Stimulated activated CD4-positive, alpha-beta T cell treated with anti-CD3 and anti-CD28 coated beads, Interleukin-12 subunit alpha, Interleukin-12 subunit beta, amount 100 ng/mL, for 4 hours (primary cell): ENCODE data around the gene TNP2.
"Not testable (repeated sequence)": the region's sequence is repeated elsewhere in the genome, so short reads cannot be mapped to it uniquely, and the experiment has no call there.

Source experiments
- DNase-seq: peaks from one replicate; pipeline ENCODE4 v3.0.0-alpha.2; 2020

TNP2 gene

DNA sequence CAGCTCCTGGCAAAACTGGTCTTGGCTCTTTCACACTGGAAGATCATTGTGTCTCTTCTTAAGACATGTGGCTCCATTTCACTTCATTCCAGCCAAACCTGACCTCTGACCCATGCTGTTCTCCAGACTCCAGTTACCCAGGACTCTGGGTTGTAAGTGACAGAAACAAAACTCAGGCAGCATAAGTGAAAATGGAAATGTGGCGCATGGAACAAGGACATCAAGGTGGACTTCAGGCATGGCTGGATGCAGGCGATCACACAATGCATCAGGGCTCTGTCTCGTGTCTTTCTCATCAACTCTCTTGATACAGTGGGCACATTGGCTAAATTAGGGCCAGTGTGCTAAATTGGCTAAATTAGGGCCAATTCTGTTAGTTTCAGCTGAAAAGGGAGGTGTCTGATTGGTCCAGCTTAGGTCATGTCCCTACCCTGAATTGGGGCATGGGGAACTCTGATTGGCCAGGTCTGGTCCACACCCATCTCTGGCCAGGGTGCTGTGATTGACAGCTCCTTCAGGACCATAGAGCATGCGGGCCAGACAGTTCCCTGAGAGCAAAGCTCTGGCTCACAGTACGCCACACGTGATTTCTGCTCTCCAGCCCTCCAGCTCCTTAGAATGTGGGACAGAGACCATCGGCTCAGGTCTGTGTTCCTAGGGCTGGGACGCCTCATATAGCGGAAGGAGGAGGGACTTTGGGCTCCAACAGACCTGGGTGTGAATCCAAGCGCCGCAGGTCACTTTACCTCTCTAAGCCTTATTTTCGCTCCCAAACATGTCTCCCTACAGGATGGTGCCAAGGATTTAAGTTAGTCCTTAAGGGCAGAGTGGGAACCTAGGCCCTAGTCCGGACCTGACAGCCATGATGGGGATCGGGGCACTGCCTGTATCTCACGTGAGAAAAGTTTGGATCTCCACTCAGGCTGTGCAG, 30.6 kb downstream of the TNP2 start:
- no peak for DNase-seq

DNA sequence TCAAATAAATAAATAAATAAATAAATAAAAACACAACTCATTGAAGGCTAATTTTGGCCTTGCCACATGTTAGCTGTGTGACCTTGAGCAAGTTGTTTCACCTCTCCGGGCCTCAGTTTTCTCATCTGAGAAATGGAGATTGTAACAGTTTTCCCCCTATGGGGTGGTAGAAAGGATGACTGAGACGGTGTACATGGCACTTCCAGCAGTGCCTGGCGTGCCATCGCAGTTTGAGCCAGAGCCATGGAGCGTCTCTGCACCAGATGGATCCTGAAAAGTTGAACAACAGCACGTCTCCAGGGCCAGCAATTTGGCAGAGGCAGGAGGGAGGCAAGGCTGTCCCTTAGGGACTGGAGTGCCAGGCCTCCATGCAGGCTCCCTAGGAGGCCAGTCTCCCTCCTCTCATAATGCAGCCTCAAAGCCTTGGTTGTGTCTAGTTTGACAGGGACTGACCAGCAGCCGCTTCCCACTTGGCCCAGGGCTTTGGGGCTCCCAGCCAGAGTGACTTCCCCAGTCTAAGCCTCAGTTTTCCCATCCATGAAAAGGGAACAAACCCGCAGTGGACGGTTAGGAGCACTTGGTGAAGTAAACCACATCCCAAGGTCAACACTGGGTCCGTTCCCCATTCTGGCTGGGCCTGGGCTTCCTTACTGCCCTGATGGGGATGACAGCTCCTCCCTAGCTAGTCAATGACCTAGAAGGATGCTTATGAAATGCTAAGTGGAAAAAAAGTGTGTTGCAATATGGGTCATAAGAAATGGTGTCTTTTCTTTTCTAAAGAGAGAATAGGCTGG, 32.5 kb downstream of the TNP2 start:
- DNase-seq = no peak

DNA sequence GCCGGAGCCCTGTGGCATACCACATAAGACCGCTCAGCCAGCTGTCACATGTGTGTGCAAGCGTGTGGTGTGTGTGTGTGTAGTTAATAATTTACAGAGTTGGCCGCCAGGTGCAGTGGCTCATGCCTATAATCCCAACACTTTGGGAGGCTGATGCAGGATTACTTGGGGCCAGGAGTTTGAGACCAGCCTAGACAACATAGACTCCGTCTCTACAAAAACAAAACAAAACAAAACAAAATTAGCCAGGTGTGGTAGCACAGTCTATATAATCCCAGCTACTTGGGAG, 33.5 kb downstream of the TNP2 start:
- no peak for DNase-seq

DNA sequence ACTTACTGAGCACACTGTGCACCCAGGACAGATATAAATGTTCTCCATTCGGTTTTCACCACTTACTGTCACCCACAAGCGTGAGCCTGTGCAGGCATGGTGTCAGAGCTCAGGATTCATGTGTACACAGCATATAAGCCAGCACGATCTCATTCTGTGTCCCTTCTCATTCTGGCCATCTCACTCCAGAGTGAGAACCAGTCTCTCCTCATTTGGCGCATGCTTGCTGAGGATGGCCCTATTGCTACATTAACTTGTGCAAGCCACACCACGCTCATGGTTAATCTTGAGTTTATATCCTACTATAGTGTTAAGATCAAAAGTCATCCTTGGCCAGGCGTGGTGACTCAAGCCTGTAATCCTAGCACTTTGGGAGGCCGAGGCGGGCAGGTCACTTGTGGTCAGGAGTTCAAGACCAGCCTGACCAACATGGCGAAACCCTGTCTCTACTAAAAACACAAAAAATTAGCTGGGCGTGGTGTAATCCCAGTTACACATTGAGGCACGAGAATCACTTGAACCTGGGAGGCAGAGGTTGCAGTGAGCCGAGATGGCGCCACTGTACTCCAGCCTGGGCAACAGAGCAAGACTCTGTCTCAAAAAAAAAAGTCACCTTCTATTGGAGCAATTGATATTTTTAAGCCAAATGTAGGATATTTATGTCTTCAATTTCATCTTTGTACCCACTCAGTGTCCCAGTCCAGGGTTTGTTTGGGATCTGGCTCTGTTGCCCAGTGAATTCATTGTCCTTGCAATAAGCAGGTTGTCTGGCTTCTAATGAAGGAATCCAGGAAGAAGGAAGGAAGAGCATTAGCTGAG, 34.0 kb downstream of the TNP2 start:
- DNase-seq = no peak

DNA sequence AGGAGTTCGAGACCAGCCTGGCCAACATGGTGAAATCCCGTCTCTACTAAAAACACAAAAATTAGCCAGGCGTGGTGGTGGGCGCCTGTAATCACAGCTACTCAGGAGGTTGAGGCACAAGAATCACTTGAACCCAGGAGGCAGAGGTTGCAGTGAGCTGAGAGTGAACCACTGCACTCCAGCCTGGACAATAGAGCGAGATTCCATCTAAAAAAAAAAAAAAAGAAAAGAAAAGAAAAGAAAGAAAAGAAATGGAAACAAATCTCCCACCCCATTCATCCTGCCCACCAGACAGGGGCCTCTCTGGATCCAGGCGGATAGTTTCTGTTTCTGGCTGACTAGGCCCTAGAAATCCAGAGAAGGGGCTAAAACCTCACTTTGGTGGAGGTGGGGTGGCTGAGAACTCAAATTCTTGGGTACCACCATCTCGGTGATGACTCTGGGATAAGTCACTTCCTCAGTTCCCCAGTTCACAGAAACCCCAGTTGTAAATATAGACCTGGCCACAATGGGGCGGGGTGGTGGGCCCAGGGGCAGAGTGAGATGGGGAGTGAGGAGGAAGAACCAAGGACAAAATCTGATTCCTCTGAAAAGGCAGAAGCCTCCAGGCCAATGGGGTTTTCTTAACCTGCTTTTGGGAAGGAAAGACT, 35.3 kb downstream of the TNP2 start:
- peak; percentile 66 for DNase-seq

DNA sequence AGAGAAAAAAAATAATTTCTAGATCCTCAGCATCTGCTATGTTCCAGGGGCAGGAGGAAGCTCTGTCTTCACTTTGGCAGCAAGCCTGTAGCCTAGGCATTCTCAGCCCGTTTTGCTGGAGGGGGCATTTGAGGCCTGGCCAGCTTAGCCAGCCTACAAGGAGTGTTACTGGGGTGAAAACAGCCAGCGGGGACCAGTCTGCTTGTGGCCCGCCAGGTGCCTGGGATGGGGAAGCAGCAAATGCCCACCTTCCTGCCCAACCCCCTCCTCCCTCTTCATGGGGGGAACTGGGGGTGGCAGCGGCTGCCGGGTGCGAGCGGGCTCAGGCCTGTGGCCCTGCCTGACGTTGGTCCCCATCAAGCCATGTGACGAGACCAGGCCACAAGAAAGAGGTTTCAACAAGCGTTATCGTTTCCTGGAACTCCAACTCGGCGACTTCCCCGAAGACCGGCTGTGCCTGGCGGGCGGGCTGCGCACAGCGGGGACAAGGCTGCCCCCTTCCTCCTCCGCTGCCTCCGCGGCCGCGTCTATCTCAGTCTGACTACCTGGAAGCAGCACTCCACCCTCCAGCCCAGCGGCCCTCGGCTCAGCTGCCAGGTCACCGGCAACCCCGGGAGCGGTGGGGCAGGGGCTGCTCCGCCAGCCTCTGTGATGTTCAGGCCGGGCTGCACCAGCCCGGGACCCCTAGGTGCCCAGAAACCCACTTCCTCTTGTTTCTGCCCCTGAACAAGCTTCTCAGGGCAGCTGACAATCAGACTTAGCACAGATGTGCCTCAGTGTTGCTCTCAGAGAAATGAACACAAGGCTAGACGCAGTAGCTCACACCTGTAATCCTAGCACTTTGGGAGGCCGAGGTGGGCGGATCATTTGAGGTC, 36.0 kb downstream of the TNP2 start:
- peak; percentile 85 for DNase-seq

DNA sequence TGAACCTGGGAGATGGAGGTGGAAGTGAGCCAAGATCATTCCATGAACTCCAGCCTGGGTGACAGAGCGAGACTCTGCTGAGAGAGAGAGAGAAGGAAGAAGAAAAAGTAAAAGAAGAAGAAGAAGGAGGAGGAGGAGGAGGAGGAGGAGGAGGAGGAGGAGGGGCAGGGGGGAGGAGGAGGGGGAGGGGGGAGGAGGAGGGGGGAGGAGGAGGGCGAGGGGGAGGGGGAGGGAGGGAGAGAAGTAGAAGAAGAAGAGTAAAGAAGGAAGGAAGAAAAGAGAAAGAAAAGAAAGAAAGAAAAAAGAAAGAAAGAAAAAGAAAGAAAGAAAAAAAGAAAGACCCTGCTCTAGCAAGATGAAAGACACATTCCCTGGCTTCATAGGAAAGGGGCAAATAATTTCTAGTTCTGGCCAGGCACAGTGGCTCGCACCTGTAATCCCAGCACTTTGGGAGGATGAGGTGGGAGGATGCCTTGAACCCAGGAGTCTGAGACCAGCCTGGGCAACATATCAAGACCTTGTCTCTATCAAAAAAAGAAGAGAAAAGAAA, 36.7 kb downstream of the TNP2 start:
- no peak for DNase-seq

DNA sequence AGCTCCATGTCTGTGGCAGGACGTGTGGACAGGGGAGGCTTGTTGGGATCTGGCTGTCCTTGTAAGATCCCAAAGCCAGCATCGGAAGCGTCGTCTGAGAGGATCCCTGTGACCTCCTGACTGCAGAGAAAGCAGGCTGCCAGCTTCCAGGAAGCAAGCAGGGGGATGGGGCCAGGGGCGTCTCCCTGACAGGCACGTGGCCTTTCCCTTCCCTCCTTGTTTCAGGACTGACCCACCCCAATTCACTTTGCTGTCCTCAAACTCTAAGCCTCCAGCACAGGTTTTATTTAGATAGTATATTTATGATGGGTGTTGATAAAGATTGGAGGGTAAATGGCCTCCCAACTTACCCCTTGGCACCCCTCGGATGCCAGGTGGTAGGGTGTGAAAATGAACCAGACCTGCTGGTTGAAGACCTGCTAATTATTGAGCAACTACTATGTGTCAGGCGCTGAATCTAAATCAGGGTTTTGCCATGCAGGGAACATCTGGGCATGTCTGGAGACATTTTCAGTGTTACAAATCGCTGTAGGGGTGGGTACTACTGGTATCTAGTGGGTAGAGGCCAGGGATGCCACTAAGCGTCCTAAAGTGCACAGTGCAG, 37.7 kb downstream of the TNP2 start:
- no peak for DNase-seq

DNA sequence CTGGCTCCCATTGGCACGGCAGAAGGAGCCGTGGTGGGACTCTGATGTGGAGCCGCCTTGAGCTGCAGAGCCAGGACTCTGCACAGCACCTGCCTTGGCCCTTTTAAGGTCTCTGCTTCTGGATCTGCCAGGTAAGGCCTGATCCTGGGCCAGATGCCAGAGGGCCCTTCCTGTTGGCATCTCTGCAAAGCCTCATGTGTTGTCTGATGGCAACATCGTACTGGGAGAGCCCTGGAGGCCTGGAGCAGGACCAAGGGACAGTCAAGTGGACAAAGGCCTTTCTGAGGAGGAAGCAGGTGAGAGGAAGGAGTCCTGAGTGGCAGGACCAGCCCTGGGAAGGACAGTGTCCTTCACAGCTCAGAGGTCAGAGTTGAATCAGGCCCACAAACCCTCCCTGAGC, 39.2 kb downstream of the TNP2 start:
- no peak for DNase-seq

DNA sequence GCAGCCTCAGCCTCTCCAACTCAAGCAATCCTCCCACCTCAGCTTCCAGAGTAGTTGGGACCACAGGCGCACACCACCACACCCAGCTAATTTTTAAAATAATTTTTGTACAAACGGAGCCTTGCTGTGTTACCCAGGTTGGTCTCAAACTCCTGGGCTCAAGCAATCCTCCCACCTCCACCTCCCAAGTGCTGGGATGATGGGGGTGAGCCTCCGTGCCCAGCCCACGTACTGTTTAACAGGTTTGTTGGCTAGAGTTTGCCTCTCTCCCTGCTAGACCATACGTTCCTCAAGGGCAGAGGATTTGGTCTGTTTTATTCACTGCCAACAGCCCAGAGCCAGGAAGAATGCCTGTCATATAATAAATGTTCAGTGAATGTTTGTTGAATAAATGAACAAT, 39.7 kb downstream of the TNP2 start:
- no peak for DNase-seq

DNA sequence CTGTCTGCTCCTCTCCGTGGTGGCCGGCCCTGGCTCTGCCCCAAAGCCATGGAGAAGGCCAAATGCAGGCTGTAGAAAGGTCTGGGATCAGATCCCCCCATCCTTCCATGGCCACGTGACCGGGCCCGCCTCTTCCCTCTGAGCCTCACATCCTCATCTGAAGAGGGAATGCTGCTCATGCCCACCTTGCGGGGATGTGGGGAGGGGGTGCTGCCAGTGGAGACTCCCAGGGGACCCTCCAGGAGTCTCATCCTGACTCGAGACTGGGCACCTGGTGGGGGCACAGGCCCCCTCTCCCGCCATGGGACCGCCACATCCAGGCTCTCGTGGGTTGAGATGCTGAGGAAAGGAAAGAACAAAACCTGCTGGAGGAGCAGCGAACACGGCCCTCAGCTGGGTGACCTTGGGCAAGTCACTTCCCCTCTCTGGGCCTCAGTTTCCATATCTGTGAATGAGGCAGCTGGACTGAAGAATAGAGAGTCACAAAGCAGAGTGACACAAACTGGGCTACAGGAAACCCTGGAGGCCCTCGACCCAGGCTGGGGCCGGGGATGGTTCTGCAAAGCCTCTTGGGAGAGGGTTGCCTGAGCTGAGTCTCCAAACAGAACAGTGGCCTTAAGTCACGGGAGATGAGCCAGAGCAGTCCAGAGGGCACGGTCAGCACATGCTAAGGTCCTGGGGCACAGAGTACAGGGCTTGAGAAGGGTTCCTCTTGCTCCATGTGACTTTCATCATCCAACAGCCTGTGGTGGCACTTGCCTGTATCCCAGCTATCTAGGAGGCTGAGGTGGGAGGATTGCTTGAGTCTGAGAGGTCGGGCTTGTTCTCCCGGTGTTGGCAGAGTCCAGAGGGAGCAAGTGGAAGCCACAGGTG, 43.2 kb downstream of the TNP2 start:
- DNase-seq = peak; percentile 19

DNA sequence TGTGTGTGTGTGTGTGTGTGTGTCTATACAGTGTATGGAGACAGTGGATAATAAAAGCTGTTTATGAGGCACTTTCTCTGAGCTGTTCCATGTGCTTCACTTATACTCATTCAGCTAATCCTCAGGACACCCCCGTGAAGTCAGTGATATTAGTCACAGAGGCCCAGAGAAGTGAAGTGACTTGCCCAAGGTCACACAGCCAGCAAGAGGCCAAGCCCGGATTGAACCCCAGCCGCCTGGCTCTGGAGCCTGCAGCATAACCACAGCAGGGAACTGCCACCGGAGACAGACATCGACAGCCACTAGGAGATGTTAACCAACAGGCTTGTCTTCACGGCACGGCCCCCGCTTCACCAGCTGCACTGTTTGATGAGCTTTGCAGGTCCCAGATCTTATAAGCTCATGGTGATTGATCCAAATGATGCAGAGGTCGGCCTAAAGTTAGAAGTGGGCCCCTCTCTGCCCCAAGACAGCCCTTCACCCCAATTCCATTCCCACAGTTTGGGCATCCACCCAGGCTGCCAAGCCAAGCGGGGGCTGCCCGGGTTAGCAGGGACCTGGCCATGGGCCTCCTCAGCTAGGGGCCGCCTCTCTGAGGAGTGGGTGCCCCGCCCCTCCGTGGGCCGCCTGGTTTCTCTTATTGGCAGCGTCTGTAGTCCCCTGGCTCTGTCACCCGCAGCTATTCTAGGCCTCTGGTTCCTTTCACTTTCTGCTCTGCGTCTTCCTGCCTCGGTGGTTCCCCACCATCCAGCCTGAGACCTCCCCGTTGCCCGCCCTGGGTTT, 44.0 kb downstream of the TNP2 start:
- peak; percentile 85 for DNase-seq

DNA sequence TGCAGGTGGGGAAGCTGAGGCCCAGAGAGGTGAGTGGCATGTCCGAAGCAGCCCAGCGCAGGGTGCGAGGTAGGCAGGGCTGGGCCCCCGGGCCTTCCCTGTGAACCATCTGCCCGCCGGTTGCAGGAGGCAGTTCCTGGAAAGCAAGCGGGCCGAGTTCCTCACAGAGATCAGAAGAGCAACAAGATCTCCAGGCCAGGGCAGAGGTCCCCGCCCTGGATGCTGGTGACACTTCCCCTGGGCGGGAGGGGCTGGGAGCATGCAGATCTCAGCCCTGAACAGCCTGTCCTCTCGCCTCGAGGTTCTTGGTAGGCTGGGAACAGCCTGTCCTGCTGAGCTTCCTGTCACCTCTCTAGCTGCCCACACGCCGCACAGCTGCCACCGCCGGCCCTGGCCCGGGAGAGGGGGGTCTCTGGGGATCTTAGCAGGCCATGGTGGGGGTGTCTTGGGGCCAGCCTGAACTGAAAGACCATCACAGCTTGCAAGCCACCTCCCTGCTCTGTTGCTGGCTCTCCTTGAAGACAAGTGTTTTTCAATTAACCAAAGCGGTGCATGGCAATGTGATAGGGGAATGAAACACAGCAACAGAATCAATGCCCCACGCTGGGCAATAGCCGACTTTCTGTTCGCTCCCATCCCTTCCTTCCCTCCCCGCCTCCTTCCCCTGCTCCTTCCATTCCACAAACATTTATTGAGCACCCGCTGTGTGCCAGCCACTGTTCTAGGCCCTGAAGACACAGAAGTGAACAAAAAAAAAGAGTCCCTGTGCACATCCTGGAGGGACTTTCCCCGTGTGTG, 44.8 kb downstream of the TNP2 start:
- peak; percentile 51 for DNase-seq

DNA sequence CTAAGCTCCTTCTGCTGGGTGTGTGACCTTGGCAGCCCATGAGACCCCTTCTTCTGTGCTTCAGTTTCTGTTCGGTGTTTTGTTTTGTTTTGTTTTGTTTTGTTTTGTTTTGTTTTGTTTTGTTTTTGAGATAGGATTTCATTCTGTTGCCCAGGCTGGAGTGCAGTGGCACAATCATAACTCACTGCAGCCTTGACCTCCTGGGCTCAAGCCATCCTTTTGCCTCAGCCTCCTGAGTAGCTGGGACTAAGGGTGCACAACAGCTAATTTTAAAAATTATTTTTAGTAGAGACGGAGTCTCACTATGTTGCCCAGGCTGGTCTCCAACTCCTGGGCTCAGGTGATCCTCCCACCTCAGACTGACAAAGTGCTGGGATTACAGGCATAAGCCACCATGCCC, 48.6 kb downstream of the TNP2 start:
- not testable (repeated sequence) for DNase-seq

DNA sequence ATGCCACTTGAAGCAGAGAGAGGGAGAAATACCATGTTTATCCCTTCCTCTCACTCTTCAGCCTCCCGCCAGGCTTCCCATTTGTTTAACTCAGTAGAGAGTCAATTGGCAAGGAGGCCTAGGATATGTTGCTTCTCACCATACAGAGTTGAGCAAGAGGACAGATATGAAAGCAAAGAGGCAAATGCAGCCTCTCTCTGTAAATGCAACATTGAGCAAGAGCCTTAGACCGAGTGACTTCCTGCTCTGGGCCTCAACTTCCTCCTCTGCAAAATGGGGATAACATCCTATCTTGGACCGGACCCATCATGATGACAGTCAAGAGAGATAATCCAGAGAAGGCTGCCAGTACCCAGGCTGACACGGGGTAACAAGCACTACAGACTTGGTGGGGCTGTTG, 49.9 kb downstream of the TNP2 start:
- no peak for DNase-seq

DNA sequence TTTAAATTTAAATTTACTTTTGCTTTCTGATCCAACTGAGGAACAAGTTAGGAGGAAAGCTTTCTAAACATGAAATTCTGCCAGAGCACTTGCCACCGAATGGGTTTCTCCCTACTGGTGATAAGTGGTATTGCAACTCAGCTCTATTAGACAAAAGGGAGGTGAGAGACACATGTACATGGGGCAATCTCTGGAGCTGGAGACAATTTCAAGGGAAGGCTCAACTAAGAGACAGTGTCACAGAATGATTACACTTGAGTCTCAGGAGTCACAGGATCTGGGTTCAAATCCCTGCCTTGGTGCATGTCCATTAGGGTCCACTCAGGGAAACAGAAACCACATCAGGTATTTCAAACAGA, 50.5 kb downstream of the TNP2 start:
- no peak for DNase-seq
